H1 (cell line): ENCODE measurements around the gene TIE1. TPM values are rescaled to one million over a fixed set of nuclear protein-coding genes. Genes with fewer than 3 reads are reported as not detected.

Source experiments
- BRCA1 ChIP-seq: IDR thresholded peaks from 2 replicates; pipeline ENCODE4 v1.6.1; 2012; ENCODE audit warnings: low read depth, low read length, improper control_type of control experiment
- CEBPB ChIP-seq: IDR thresholded peaks from 2 replicates; pipeline ENCODE4 v1.6.1; 2012; ENCODE audit warnings: low read depth, low read length
- SAP30 ChIP-seq: fragments of 300-600 bp; sonication (generic); IDR thresholded peaks from 2 replicates; pipeline ENCODE4 v1.7.1; 2012; ENCODE audit warnings: low read length, moderate library complexity, mild to moderate bottlenecking, inconsistent platforms; ENCODE audit not compliant: insufficient read depth, insufficient replicate concordance
- SUZ12 ChIP-seq: fragments of 200-600 bp; sonication (generic); IDR thresholded peaks from 2 replicates; pipeline ENCODE4 v1.6.1; 2012; ENCODE audit warnings: mild to moderate bottlenecking, inconsistent platforms, low read length, moderate library complexity, mixed read lengths
- ZNF274 ChIP-seq: IDR thresholded peaks from 2 replicates; pipeline ENCODE4 v1.7.0; 2012; ENCODE audit warnings: low read length, borderline replicate concordance; ENCODE audit errors: extremely low read depth
- polyA plus RNA-seq, 7 experiments: library from polyadenylated mRNA; depleted of rRNA in 3 of 7; stranded (reverse) in 5 of 7; unstranded in 2 of 7; fragments of >200 nt in 5 of 7; fragments of 200-250 nt in 2 of 7; gene quantifications; 1 replicate in 5 of 7; 2 replicates in 1 of 7; 4 replicates in 1 of 7; pipeline versions ENCODE4 v1.2.1 to v1.2.3, GENCODE V29; 2011 to 2013; ENCODE audit warnings: missing spikeins in 2 of 7, mixed read lengths in 2 of 7
- total RNA-seq: library from RNA; stranded (reverse); fragmentation: NEBNext Ultra II Directional; extraction: Animal tissue kit (Norgen Biotek cat#: 25700); gene quantifications from 2 replicates; pipeline ENCODE4 v1.2.1, GENCODE V29; 2021

The TIE1 gene
- total and polyA plus RNA-seq, 2 of the 8 experiments (the other 6 are each of a cell fraction or from before 2014, with no cell fraction given) = 0.74 to 2.2 TPM

DNA sequence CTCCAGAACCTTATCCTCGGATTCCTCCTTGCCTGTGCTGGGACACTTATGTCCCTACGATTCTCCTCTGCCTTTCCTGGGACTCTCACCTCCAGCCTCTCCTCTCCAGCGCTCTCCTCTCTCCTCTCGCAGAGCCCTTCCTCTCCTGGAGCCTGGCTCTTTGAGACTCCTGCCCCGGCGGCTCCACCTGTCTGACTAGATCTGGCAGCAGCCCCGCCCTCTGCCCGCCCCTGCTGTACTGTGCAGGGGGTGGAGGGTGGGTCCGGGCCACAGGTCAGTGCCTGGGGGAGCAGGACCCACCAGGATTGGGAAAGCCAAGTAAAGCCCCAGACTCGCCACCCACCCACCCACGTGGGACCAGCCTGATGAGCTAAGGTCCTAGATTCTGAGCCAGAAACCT, 65.4 kb downstream of the TIE1 start (continued):
- TF ChIP-seq BRCA1 (no peak), SUZ12 (no peak), SAP30 (no peak), ZNF274 (no peak), CEBPB (no peak)
